Left ventricle myocardium inferior (tissue), 1 donor: Measurements from ENCODE around the gene GUCY2D. TPM values are rescaled to one million over a fixed set of nuclear protein-coding genes. Genes with fewer than 3 reads are reported as not detected.
A peak's percentile ranks its signal among the peaks of the same experiment; 100 is the strongest.

ENCODE experiments used
- DNase-seq: peaks from one replicate; pipeline ENCODE4 v3.0.0-alpha.2; 2020
- H3K27ac ChIP-seq: fragments of 200-600 bp; replicated peaks from 2 replicates; pipeline ENCODE4 v1.8.0; 2021
- H3K27me3 ChIP-seq: fragments of 200-600 bp; 2 replicates; pipeline ENCODE4 v1.8.0; 2021; ENCODE audit warnings: low read depth
- H3K36me3 ChIP-seq: fragments of 200-600 bp; 2 replicates; pipeline ENCODE4 v1.8.0; 2021
- H3K4me1 ChIP-seq: fragments of 200-600 bp; 2 replicates; pipeline ENCODE4 v1.8.0; 2021
- H3K4me3 ChIP-seq: fragments of 200-600 bp; 2 replicates; pipeline ENCODE4 v1.8.0; 2021; ENCODE audit warnings: mild to moderate bottlenecking, moderate library complexity
- H3K9me3 ChIP-seq: fragments of 200-600 bp; replicated peaks from 2 replicates; pipeline ENCODE4 v1.8.0; 2021
- intact Hi-C: fragments of 100-400 bp; cut with micrococcal nuclease; formaldehyde crosslinking; loops from one replicate; pipeline ENCODE4 v1.11.0; 2022
- total RNA-seq: library from RNA; stranded (reverse); fragmentation: NEBNext Ultra II Directional; extraction: Animal tissue kit (Norgen Biotek cat#: 25700); gene quantifications from one replicate; pipeline ENCODE4 v1.2.1, GENCODE V29; 2021
- TF ChIP-seq, protein P1 (sequence below): fragments of 200-600 bp; IDR thresholded peaks from 2 replicates; pipeline ENCODE4 v1.8.0; 2021; ENCODE audit warnings: antibody characterized with exemption, mild to moderate bottlenecking, borderline replicate concordance
- donor health status: DM: no; HTN: yes; CAD: no; lungs with severe emphysema.

Gene GUCY2D
- total RNA-seq, 1 donor from 2014 or later, result not detected

DNA sequence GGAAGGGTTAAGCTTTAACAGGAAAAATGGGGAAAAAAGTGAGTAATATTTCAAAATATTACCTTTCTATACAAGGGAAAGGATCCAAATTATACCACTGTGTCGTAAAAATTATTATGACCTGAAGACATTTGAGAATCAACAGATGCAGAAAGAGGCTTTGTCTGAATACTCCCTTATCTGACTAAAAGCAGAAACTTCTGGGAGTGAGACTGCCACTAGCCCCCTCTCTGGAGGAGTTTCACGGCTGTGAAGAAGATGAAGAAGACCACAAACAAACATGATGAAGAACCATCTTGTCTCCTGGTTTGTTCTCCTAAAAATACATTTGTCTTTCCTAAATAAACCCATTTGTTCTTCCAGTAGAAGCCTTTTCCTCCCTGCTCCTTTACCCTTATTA lies 41.0 kb upstream of the GUCY2D start:
- Histone ChIP-seq H3K4me3 (no peak overlapping the region), H3K27ac (no peak overlapping the region), H3K27me3 (peaks cover 15% of the 10 kb centered on the region), H3K36me3 (no peaks in the 10 kb centered on the region), H3K4me1 (peaks cover 5% of the 10 kb centered on the region), H3K9me3 (no peaks in the 10 kb centered on the region)
- intact Hi-C loops, result no loop called here
- TF ChIP-seq, protein P1, sequence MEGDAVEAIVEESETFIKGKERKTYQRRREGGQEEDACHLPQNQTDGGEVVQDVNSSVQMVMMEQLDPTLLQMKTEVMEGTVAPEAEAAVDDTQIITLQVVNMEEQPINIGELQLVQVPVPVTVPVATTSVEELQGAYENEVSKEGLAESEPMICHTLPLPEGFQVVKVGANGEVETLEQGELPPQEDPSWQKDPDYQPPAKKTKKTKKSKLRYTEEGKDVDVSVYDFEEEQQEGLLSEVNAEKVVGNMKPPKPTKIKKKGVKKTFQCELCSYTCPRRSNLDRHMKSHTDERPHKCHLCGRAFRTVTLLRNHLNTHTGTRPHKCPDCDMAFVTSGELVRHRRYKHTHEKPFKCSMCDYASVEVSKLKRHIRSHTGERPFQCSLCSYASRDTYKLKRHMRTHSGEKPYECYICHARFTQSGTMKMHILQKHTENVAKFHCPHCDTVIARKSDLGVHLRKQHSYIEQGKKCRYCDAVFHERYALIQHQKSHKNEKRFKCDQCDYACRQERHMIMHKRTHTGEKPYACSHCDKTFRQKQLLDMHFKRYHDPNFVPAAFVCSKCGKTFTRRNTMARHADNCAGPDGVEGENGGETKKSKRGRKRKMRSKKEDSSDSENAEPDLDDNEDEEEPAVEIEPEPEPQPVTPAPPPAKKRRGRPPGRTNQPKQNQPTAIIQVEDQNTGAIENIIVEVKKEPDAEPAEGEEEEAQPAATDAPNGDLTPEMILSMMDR, result no peak
- no peak for DNase-seq

DNA sequence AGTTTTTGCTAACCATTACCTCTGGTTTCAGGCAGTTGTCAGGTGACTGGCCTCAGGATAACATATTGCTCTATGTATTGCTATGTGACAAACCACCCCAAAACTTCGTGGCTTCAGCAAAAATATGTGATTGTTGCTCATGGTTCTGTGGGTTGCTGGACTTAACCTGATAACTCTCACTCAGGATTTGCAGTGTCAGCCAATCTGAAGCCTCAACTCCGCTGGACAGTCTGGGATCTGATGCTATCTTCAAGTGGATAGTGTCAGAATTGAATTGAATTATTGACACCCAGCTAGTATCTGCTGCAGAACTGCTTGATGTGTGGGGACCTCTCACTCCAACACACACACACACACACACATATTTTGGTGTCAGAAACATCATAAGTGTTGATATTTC lies 34.7 kb upstream of the GUCY2D start:
- H3K9me3 ChIP-seq, result no peaks in the 10 kb centered on the region
- intact Hi-C loops, result no loop called here
- TF ChIP-seq, protein P1, result no peak
- H3K27me3 ChIP-seq, result peaks cover 24% of the 10 kb centered on the region
- H3K4me1 ChIP-seq, result no peaks in the 10 kb centered on the region
- no peak for DNase-seq
- no peaks in the 10 kb centered on the region for H3K36me3 ChIP-seq
- H3K27ac ChIP-seq, result no peak overlapping the region
- no peak overlapping the region for H3K4me3 ChIP-seq

DNA sequence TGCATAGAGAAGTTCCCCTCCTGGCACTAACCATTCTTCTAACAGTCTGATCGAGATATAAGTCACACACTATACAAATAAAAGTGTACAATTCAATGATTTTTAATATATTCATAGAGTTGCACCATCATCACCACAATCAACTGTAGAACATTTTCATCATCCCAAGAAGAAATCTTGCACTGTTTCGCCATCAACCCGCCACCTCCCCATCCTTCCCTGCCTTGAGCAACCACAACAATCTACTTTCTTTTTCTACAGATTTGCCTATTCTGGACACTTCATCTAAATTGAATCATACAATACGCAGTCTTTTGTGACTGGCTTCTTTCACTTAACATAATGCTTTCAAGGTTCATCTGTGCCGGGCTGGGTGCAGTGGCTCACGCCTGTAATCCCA lies 33.0 kb upstream of the GUCY2D start:
- intact Hi-C loops, result no loop called here
- Histone ChIP-seq H3K4me1 (no peaks in the 10 kb centered on the region), H3K36me3 (no peaks in the 10 kb centered on the region), H3K27ac (no peak overlapping the region), H3K27me3 (peaks cover 24% of the 10 kb centered on the region), H3K4me3 (no peak overlapping the region), H3K9me3 (peaks cover 6% of the 10 kb centered on the region)
- TF ChIP-seq, protein P1, result no peak
- DNase-seq, result no peak

DNA sequence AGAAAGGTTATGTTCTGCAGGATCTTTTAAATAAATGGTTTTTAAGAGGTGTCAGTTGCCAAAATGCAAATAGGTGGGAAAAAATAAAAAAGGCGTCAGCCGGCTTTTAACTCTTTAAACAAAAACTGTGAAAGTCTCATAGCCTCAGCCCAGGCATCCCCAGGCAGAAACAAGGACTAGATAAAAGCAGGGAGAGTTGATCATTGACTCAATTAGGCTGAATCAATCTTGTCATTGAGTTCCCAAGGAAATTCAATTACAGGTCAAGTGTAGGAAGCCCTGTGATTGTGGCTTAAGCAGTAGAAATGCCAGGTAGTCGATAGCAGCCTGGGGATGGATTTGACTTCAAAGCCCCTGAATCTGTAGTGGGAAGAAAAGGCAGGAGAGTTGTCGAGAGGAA lies 30.8 kb upstream of the GUCY2D start:
- TF ChIP-seq, protein P1, result no peak
- Histone ChIP-seq H3K4me1 (no peaks in the 10 kb centered on the region), H3K27me3 (peaks cover 30% of the 10 kb centered on the region), H3K4me3 (no peak overlapping the region), H3K36me3 (no peaks in the 10 kb centered on the region), H3K9me3 (peaks cover 22% of the 10 kb centered on the region), H3K27ac (no peak overlapping the region)
- no peak for DNase-seq
- intact Hi-C loops, result no loop called here

DNA sequence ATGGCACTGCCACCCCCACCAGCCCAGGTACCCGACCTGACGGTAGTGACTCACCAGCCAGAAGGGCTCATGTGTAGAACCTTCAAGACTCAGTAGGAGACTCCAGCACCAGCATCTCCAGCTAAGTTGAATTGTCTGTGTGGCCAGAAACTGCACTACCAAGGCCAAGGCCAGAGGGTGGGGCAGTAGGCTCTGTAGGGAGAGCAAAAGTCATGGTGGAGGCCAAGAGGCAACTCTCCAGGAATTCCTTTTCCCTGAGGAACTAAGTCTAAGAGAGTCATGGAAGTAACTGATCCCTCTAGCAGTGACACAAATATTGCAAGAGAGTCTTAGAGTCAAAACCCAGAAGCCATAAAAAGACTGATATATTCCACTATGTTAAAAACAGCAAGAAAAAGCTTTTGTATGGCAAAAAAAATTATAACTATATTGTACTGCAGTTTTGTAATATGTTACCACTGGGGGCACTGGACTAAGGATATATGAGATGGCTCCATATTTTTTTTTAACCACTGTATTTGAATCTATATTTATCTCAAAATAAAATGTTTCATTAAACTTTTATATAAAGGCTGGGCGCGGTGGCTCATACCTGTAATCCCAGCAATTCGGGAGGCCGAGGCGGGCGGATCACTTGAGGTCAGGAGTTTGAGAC lies 30.2 kb upstream of the GUCY2D start:
- DNase-seq, result no peak
- intact Hi-C loops, result no loop called here
- no peak overlapping the region for H3K4me3 ChIP-seq
- peaks cover 30% of the 10 kb centered on the region for H3K27me3 ChIP-seq
- H3K9me3 ChIP-seq, result peaks cover 22% of the 10 kb centered on the region
- TF ChIP-seq, protein P1, result peak; percentile 14
- no peak overlapping the region for H3K27ac ChIP-seq
- no peaks in the 10 kb centered on the region for H3K36me3 ChIP-seq
- H3K4me1 ChIP-seq, result no peaks in the 10 kb centered on the region
